Body of pancreas (tissue), 4 donors: Measurements from ENCODE around the gene KRTAP2-1.

Experiments used
- CTCF ChIP-seq, 7 experiments: fragments of 450-650 bp in 4 of 7; fragments of 200-600 bp in 3 of 7; sonication (generic) in 3 of 7; IDR thresholded peaks; one replicate each; pipeline ENCODE4 v1.5.1; 2016 to 2019; ENCODE audit warnings: antibody characterized with exemption in 7 of 7
- POLR2A ChIP-seq, 3 donors: fragments of 450-650 bp; IDR thresholded peaks; one replicate each; pipeline ENCODE4 v1.6.1; 2016; ENCODE audit warnings: antibody characterized with exemption in 3 of 3, mild to moderate bottlenecking in 2 of 3

GRCh38 chr17:41052566-41052965, 5.5 kb upstream of the KRTAP2-1 start:
- TF ChIP-seq CTCF (IDR thresholded peaks at IDR 0.05): no peak
- no peak for TF ChIP-seq POLR2A (IDR thresholded peaks at IDR 0.05)
